Measurements from ENCODE around the gene CDCA5.

DNA sequence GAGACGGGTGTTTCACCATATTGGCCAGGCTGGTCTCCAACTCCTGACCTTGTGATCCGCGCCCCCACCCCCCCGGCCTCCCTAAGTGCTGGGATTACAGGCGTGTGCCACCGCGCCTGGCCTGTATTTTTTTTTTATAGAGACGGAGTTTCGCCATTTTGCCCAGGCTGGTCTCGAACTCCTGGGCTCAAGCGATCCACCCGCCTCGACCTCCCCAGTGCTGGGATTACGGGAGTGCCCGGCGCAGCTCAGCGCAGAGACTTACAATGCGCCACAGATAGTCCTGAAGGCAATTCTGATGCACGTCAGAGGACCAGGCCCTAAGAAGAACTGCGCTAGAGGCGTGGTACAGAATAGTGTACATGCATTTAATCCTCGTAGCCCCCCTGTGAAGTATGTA is 11.6 kb upstream of the CDCA5 start:
- TF ChIP-seq SPI1 (IDR thresholded peaks at IDR 0.05; ENCODE audit: low read depth, low read length), result no peak
- TF ChIP-seq POLR2A (IDR thresholded peaks at IDR 0.05; ENCODE audit: low read depth, low read length), result no peak
- no peak for TF ChIP-seq POLR2AphosphoS5 (IDR thresholded peaks at IDR 0.05; ENCODE audit: low read depth, low read length)
- no peak for TF ChIP-seq TAF1 (IDR thresholded peaks at IDR 0.05; ENCODE audit: low read depth, low read length)
- no peak for TF ChIP-seq PAX5 (IDR thresholded peaks at IDR 0.05; ENCODE audit: insufficient read depth, low read length, severe bottlenecking)

Data from GM12891 (cell line).